ENCODE data around the gene DOCK4.

DOCK4 gene

GRCh38 chr7:112018305-112019030 lies 187.7 kb downstream of the DOCK4 start:
- in situ Hi-C loops (cut with MboI; ENCODE audit: low sequenced_read_pairs), result no loop called here

- in situ Hi-C loops (cut with MboI; ENCODE audit: low sequenced_read_pairs), result no loop called here
Measured at GRCh38 chr7:112015146-112015545, 191.1 kb downstream of the DOCK4 start.

DNA sequence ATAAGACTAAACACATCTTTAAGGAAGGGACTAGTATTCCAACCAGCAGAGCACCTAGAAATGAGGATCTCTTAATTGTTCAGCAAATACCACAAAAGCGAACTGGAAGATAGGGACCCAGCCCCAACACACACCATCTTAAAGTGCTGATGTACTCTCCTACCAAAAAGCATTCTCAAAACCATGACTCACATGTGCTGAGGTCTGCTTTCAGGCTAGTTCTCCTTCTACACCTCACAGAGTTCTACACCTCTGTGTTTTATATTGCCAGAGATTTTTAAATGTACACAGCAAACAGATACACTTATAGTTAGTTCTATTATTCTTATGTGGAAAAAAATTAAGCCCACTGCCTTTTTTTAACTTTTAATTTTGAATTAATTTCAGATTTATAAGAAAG lies 191.9 kb downstream of the DOCK4 start:
- in situ Hi-C loops (cut with MboI; ENCODE audit: low sequenced_read_pairs), result no loop called here

DNA sequence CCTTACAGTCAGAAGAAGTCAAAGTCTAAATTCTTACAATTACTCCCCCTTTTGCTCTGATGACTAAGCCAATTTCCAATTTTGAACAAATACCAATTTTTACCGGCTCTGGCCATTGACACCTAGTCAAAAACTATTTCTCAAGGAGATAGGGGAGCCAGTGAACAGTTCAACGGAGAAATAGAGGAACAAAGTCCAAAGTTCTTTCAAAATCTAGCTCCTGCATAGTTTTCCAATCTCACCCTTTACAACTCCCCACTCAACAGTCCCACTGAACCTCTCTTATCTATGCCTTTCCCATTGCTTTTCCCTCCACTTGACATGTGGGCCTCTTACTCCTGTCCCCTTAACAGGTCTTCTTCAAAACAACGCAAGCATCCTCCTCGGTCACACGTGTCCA lies 192.9 kb downstream of the DOCK4 start:
- in situ Hi-C loops (cut with MboI; ENCODE audit: low sequenced_read_pairs), result no loop called here

- in situ Hi-C loops (cut with MboI; ENCODE audit: low sequenced_read_pairs), result no loop called here
Measured at GRCh38 chr7:112012242-112012641, 194.0 kb downstream of the DOCK4 start.

- in situ Hi-C loops (cut with MboI; ENCODE audit: low sequenced_read_pairs), result no loop called here
Measured at GRCh38 chr7:112010994-112011393, 195.2 kb downstream of the DOCK4 start.

- in situ Hi-C loops (cut with MboI; ENCODE audit: low sequenced_read_pairs), result no loop called here
Measured at GRCh38 chr7:112010109-112010508, 196.1 kb downstream of the DOCK4 start.

DNA sequence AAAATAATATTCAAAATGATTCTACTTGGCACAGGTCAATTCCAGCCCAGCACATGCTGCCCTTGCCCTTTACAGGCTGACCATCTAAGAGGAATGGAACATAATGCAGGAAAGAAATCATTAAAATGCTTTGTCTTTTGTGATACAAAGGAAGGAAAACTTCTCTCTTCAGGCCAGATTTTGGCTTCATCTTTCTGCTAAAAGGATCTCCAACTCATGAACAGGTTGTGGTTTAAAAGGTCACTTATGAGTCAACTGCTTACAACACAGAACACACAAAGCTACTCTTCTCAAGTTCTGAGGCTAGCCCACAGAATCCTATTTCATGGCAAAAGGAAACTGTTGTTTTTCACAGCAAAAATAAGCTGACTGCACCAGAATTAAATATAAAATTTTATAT lies 197.1 kb downstream of the DOCK4 start:
- in situ Hi-C loops (cut with MboI; ENCODE audit: low sequenced_read_pairs), result no loop called here

- in situ Hi-C loops (cut with MboI; ENCODE audit: low sequenced_read_pairs), result no loop called here
Measured at GRCh38 chr7:112007185-112007584, 199.0 kb downstream of the DOCK4 start.

GRCh38 chr7:112006071-112006470 lies 200.1 kb downstream of the DOCK4 start:
- in situ Hi-C loops (cut with MboI; ENCODE audit: low sequenced_read_pairs), result no loop called here

DNA sequence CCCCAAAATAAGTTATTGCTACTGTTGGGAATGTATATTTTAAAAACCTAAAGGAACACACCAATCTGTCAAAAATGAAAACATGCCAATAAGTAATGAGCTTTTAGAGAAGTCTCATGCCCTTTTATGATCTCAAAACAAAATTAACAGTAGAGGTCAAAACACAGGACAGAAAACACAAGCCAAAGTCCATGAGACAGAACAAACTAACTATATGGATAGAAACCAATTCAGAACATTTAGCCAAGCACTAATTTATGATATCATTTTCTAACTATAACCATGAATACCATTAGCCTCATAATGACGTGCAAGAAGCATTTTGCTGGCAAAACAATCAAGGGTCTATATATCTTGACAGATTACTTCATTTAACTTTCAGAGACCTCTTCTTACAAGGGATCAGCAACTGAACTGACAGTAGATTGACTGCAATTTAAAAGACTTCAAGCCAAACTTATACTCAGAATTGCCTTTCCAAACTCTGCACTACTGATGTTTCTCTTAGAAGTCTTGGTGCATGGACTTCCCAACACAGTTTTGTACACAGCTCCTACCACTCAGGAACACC lies 200.9 kb downstream of the DOCK4 start:
- in situ Hi-C loops (cut with MboI; ENCODE audit: low sequenced_read_pairs), result no loop called here

DNA sequence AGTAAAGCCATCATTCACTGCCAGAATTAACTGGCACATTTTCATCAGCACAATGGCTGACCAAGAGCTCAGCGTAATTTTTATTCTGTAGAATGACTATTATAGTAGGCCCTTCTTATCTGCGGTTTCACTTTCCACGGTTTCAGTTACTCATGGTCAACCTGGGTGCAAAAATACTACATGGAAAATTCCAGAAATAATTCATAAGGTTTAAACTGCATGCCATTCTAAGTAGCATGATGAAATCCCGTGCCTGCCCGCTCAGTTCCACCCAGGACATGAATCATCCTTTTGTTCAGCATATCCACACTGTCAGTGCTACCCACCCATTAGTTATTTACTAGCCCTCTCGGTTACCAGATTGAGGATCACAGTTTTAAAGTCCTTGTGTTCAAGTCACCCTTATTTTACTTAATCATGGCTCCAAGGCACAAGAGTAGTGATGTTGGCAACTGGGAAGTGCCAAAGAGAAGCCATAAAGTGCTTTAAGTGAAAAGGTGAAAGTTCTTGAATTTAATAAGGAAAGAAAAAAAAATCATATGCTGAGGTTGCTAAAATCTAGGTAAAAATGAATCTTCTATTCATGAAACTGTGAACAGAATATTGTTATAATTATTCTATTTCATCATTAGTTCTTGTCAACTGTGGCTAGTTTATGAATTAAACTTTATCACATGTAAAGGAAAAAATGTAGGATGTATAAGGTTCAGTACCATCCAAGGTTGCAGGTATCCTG lies 204.9 kb downstream of the DOCK4 start:
- in situ Hi-C loops (cut with MboI; ENCODE audit: low sequenced_read_pairs), result no loop called here

DNA sequence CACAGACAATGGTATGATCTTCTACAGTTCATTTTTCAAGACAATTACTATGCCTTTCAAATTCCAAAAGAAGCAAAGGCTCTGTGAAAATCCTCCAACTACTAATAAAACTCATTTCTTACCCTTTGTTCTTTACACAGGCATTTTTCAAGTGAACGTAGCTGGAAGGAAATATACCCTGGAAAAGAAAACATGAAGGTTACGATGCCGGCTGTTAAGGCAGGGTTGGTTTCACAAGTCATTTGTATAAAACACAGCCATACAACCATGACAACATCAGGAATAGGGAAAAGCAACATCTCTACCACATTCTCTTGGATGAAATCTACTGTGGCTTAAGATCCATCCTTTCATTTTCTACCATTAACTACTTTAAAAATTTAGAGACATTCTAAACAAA lies 207.9 kb downstream of the DOCK4 start:
- in situ Hi-C loops (cut with MboI; ENCODE audit: low sequenced_read_pairs), result no loop called here

DNA sequence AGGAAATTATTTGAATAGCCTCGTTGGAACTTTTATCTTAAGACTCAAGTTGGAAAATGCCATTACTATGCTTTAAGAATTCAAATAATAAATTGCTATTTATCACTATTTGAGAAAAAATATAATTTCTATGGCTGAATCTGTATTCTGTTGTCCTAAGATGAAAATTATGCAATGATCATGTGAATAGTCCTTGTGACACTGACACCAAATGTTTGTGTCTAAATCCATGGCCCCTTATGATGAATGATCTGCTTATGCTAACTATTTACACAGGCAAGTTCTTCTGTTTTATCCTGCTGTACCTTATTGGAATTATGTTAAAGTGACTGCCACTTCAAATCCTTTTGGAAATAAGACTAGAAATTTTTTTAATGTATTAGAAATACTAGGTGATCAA lies 208.7 kb downstream of the DOCK4 start:
- in situ Hi-C loops (cut with MboI; ENCODE audit: low sequenced_read_pairs), result no loop called here

DNA sequence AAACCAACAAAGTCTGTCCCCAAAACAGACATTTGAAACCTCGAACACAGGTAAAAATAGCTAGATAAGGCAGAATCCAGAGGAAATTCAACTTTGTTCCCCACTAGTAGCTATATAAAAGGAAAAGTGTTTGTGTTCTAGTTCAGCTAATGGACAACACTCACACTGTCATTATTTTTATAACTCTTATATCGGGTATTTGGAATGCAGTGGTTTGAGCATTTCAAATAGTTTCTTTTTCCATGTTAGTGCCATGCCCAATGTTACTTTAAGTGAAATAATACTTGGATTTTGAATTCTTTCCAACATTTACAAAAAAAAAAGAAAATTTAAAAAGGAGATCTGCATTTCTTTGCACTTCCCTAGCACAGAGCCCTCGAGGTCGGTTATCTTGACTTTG lies 213.6 kb downstream of the DOCK4 start:
- in situ Hi-C loops (cut with MboI; ENCODE audit: low sequenced_read_pairs), result no loop called here

DNA sequence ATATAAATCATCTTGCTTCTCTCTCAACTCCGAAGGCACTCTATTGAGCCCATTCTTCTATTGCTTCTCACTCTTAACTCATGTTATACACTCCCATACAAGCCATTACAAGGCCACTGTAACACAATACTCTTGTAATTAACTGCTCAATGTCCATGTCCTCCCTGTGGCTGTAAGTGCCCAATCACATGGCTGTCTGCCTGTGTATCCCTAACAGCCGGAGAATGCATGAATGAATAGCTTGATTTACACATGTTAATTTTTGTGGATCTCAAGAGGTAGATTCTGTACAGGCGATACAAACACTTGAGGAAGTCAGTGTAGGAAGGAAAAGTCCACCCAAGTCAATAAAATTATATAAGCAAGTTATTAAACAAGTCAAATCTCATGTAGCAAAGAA lies 215.6 kb downstream of the DOCK4 start:
- in situ Hi-C loops (cut with MboI; ENCODE audit: low sequenced_read_pairs), result no loop called here

DNA sequence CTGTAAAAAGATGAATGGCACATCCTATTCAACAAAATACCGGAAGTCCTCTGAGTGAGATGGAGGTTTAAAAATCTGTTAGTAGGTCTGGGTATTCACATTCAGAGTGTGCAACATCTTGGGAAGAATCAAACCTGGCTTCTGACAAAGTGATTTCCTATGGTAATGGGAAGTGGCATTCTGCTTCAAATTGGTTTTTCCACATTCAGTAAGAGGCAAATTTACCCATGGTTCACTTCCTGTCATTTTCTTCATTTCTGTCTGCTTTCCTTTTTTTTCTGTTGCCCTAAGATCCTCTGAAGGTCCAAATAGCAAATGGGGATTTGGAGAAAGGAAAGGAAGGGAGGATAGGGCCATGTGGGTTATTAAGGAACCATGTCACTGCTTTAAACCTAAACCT lies 218.3 kb downstream of the DOCK4 start:
- in situ Hi-C loops (cut with MboI; ENCODE audit: low sequenced_read_pairs), result no loop called here

DNA sequence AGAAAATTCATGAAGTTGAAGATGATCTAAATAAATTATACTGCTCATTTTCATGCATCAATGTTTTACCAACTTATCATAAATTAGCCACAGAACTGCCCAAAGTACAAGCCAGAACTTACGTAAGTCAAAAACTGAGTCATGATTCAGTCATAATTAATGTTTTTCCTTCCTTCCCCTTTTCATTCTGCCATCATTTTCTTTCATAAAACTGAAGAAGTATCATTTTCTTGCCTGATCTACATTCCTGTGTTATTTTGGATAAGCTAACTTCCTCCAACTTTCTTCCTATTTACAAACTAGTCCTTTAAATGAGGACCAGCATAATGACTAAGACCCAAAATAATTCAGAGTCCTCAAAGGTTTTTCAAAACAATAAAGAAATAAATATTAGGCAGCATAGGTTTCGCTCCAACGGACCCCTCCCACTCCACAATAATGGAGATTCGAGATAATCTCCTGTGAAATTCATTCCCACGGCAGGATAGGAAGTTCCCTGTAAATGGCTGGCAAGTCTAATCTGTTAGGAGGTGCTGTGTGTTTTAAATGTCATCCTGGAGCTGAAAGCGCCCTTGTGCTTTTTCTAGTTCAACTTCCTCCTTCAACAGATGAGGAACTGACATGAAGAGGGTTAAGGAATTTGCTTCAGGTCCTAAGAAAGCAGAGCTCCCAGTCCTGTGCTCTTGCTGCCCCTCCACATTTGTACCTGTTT lies 218.9 kb downstream of the DOCK4 start:
- in situ Hi-C loops (cut with MboI; ENCODE audit: low sequenced_read_pairs), result no loop called here

DNA sequence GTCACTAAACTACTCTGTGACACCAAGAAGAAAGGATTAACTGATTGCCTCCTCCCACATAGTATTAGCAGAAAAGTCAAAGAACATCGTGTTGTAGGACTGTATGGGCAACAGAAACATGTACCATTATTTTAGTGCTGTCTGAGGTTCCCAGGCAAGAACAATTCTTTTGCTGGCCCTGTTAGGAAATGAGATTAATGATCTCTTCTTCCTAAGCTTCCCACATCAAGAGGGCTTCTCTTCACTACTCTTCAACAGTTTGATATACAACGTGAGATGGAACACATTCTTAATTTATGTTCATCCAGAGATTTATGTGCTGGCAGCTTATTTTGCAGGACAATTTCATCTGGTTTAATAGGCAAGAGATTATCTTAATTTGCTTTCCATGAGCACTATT lies 219.6 kb downstream of the DOCK4 start:
- in situ Hi-C loops (cut with MboI; ENCODE audit: low sequenced_read_pairs), result no loop called here

DNA sequence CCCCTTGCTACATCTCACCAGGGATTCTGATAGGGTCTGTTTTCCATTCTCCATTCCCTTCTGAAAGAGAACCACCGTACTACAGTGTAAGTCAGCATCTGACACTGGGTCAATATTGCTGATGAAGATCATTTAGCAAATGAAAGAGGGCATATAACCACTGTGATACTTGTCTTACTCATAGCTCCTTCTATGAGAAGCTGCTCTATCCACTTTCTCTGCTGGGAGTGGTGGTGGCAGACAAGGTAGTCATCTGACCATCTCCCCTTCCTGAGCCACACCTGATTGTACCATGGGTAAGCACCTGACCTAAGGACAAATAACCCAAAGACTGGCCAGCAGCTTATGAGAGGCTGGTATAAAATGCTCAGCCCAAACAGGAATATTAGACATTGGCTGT lies 220.4 kb downstream of the DOCK4 start:
- in situ Hi-C loops (cut with MboI; ENCODE audit: low sequenced_read_pairs), result no loop called here

GRCh38 chr7:111982804-111983203 lies 223.4 kb downstream of the DOCK4 start:
- in situ Hi-C loops (cut with MboI; ENCODE audit: low sequenced_read_pairs), result no loop called here

DNA sequence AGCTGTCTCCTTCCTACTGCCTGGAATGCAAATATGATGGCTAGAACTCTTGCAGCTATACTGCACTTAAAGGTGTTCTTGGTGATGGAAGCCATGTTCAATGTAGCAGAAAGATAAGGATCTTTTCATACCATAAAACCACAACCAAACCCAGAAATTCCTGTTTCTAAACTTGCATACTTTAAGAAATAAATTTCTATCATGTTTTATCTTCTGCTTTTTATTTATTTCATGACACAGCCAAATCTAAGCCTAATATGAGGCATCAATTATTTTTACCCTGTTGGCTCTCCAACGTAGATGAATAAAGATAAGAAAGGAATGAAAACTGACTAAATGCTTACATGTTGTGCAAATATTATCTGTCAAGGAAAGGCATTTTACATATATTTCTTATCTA lies 224.1 kb downstream of the DOCK4 start:
- in situ Hi-C loops (cut with MboI; ENCODE audit: low sequenced_read_pairs), result no loop called here
